IMR-90 (cell line): ENCODE data around the gene PIM1. TPM values are rescaled to one million over a fixed set of nuclear protein-coding genes. Genes with fewer than 3 reads are reported as not detected.

Source experiments
- ATAC-seq: fragments of 200-7000 bp; cut with Tn5 transposase; 2 replicates; pipeline ENCODE4 v1.9.1; 2020; ENCODE audit warnings: low read depth, mild to moderate bottlenecking, moderate library complexity
- BruUV-seq: library from RNA; stranded (reverse); fragments of 400-500 nt; replicated peaks from 2 replicates; lab custom pipeline; 2021; lab: Mats Ljungman, UMichigan
- CTCF ChIA-PET: fragments of 300-600 bp; formaldehyde crosslinking; extraction: SDS; loops from one replicate; lab custom pipeline; 2021; ENCODE audit warnings: antibody characterized with exemption; lab: Yijun Ruan, JAX
- POLR2A ChIA-PET: fragments of 300-600 bp; sonication (Branson Sonifier 250); formaldehyde crosslinking; loops from one replicate; lab custom pipeline; 2022; ENCODE audit warnings: antibody characterized with exemption; ENCODE audit not compliant: unreplicated experiment; lab: Charles Lee
- DNase-seq: peaks from one replicate; pipeline ENCODE4 v3.0.0; 2013
- H2AFZ ChIP-seq: replicated peaks from 2 replicates; pipeline ENCODE3; 2013; ENCODE audit warnings: low read length, mild to moderate bottlenecking; ENCODE audit not compliant: poor library complexity
- H2AK5ac ChIP-seq: 2 replicates; pipeline ENCODE4 v1.6.1; 2013; ENCODE audit warnings: low read depth, low read length, inconsistent platforms
- H2AK9ac ChIP-seq: replicated peaks from 2 replicates; pipeline ENCODE3; 2013; ENCODE audit warnings: mild to moderate bottlenecking, low read depth, low read length, moderate library complexity; ENCODE audit not compliant: poor library complexity
- H2BK120ac ChIP-seq: 2 replicates; pipeline ENCODE4 v1.6.1; 2013; ENCODE audit warnings: low read depth, low read length, inconsistent platforms
- H2BK15ac ChIP-seq: 3 replicates; pipeline ENCODE4 v1.6.1; 2013; ENCODE audit warnings: low read depth, low read length, inconsistent platforms
- H2BK20ac ChIP-seq: 2 replicates; pipeline ENCODE4 v1.6.1; 2013; ENCODE audit warnings: low read depth, mild to moderate bottlenecking, inconsistent platforms, low read length, moderate library complexity
- H2BK5ac ChIP-seq: 2 replicates; pipeline ENCODE4 v1.6.1; 2013; ENCODE audit warnings: mild to moderate bottlenecking, low read depth, low read length, inconsistent platforms; ENCODE audit not compliant: poor library complexity, severe bottlenecking
- H3K14ac ChIP-seq: replicated peaks from 2 replicates; pipeline ENCODE4 v1.6.1; 2013; ENCODE audit warnings: low read depth, low read length, inconsistent platforms
- H3K18ac ChIP-seq: 2 replicates; pipeline ENCODE4 v1.6.1; 2013; ENCODE audit warnings: low read depth, low read length, control low read depth
- H3K23ac ChIP-seq: 2 replicates; pipeline ENCODE4 v1.6.1; 2013; ENCODE audit warnings: low read depth, low read length, inconsistent platforms
- H3K27ac ChIP-seq: 2 replicates; pipeline ENCODE4 v1.5.1; 2013; ENCODE audit warnings: mild to moderate bottlenecking, control low read depth, low read length; ENCODE audit not compliant: insufficient read depth
- H3K27me3 ChIP-seq: 2 replicates; pipeline ENCODE4 v1.6.1; 2013; ENCODE audit warnings: low read length; ENCODE audit not compliant: control insufficient read depth, insufficient read depth
- H3K36me3 ChIP-seq: 2 replicates; pipeline ENCODE4 v1.6.1; 2013; ENCODE audit warnings: low read length, mixed read lengths; ENCODE audit not compliant: control insufficient read depth, insufficient read depth
- H3K4ac ChIP-seq: 2 replicates; pipeline ENCODE4 v1.6.1; 2013; ENCODE audit warnings: low read depth, low read length, inconsistent platforms
- H3K4me1 ChIP-seq: 2 replicates; pipeline ENCODE4 v1.6.1; 2013; ENCODE audit warnings: low read length, mixed read lengths; ENCODE audit not compliant: control insufficient read depth, insufficient read depth
- H3K4me2 ChIP-seq: 2 replicates; pipeline ENCODE4 v1.6.1; 2013; ENCODE audit warnings: low read depth, mild to moderate bottlenecking, control low read depth, low read length, moderate library complexity
- H3K4me3 ChIP-seq: 2 replicates; pipeline ENCODE4 v1.5.1; 2013; ENCODE audit warnings: low read depth, mild to moderate bottlenecking, control low read depth, low read length, moderate library complexity; ENCODE audit not compliant: insufficient read depth
- H3K56ac ChIP-seq: 2 replicates; pipeline ENCODE4 v1.6.1; 2013; ENCODE audit warnings: low read length, inconsistent platforms; ENCODE audit not compliant: insufficient read depth; ENCODE audit errors: extremely low read depth
- H3K79me1 ChIP-seq, 2 experiments: 2 replicates each; pipeline ENCODE4 v1.6.1; 2013; ENCODE audit warnings: low read length in 2 of 2, inconsistent platforms in 1 of 2, low read depth in 1 of 2
- H3K9ac ChIP-seq: 2 replicates; pipeline ENCODE4 v1.6.1; 2013; ENCODE audit warnings: low read depth, low read length, control low read depth
- H3K9me1 ChIP-seq: 2 replicates; pipeline ENCODE4 v1.6.1; 2013; ENCODE audit warnings: low read length, inconsistent platforms; ENCODE audit not compliant: insufficient read depth
- H3K9me3 ChIP-seq: 2 replicates; pipeline ENCODE4 v1.6.1; 2013; ENCODE audit warnings: low read length; ENCODE audit not compliant: control insufficient read depth, insufficient read depth
- H4K20me1 ChIP-seq: 2 replicates; pipeline ENCODE4 v1.6.1; 2013; ENCODE audit warnings: low read length, inconsistent platforms; ENCODE audit not compliant: insufficient read depth
- H4K5ac ChIP-seq: 2 replicates; pipeline ENCODE4 v1.6.1; 2013; ENCODE audit warnings: mild to moderate bottlenecking, low read depth, low read length, control low read depth
- H4K8ac ChIP-seq, 2 experiments: 2 replicates each; pipeline ENCODE4 v1.6.1; 2013; ENCODE audit warnings: low read depth in 2 of 2, low read length in 2 of 2, control low read depth in 1 of 2, inconsistent platforms in 1 of 2
- H4K91ac ChIP-seq: 2 replicates; pipeline ENCODE4 v1.6.1; 2013; ENCODE audit warnings: low read depth, low read length, inconsistent platforms; ENCODE audit not compliant: insufficient read depth
- WGBS, 2 experiments: methylation state at CpG; one replicate each; pipeline versions ENCODE4 v1.1.5 to v1.1.7; 2013; ENCODE audit warnings: missing lambda C conversion rate in 2 of 2; ENCODE audit not compliant: insufficient read length in 1 of 2; ENCODE audit errors: extremely low coverage in 2 of 2; 5-methylcytosine and 5-hydroxymethylcytosine counted together
- dilution Hi-C: fragments of 300-500 bp; cut with HindIII; formaldehyde crosslinking; loops from one replicate; pipeline ENCODE4 v1.14.3; 2018; ENCODE audit warnings: low sequenced_read_pairs; ENCODE audit not compliant: unreplicated experiment
- in situ Hi-C: fragments of 300-500 bp; cut with MboI; formaldehyde crosslinking; loops from 3 replicates; pipeline ENCODE4 v1.14.3; 2019; ENCODE audit warnings: low sequenced_read_pairs, inconsistent platforms, mixed read lengths
- intact Hi-C: fragments of 100-400 bp; cut with micrococcal nuclease; formaldehyde crosslinking; loops from 2 replicates; pipeline ENCODE4 v1.10.0; 2022
- polyA plus RNA-seq, 3 experiments: library from polyadenylated mRNA; depleted of rRNA; stranded (reverse); fragments of >200 nt; gene quantifications; 2 replicates each; pipeline ENCODE4 v1.2.3, GENCODE V29; 2012; ENCODE audit warnings: low replicate concordance in 1 of 3
- total RNA-seq: library from RNA; depleted of rRNA; stranded (reverse); fragments of >200 nt; gene quantifications from 2 replicates; pipeline ENCODE4 v1.2.3, GENCODE V29; 2012
- TF ChIP-seq, protein P1 (sequence below): conservative IDR thresholded peaks from 2 replicates; pipeline ENCODE4 v1.5.1; 2012; ENCODE audit warnings: mild to moderate bottlenecking, low read depth, low read length, improper control_type of control experiment

The PIM1 gene
- total and polyA plus RNA-seq, 2 of the 4 experiments (the other 2 are of a cell fraction) = 7.2 to 18.5 TPM

DNA sequence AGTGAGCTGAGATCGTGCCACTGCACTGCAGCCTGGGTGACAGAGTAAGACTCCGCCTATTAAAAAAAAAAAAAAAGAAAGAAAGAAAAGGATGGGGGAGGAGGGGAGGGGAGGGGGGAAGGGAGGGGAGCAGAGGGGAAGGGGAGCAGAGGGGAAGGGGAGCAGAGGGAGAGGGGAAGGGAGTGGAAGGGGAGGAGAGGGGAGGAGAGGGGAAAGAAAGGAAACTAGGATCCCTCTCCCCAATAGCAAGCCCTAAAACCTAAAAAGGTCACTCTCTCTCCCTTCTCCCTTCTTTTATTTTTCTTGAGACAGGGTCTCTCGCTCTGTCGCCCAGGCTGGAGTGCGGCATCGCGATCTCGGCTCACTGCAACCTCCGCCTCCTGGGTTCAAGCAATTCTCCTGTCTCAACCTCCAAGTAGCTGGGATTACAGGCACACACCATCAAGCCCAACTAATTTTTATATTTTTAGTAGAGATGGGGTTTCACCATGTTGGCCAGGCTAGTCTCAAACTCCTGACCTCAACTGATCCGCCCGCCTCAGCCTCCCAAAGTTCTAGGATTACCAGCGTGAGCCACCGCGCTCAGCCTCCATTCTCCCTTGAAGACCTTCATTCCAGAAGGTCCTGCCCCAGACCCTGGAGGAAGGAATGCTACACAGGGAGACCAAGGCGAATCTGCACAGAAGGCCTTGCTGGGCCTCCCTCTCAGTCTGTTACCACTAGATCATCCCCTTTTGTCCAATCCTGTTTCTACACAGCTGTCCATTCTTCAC lies 45.8 kb upstream of the PIM1 start:
- DNase-seq (no peak), ATAC-seq (no peak)
- in situ Hi-C loops (no loop called here), dilution Hi-C loops (no loop called here), intact Hi-C loops (no loop called here)
- no peak overlapping the region for H2BK120ac ChIP-seq
- no peak overlapping the region for H2BK15ac ChIP-seq
- BruUV-seq = no TSS peak
- no peak overlapping the region for H3K56ac ChIP-seq
- H2AFZ ChIP-seq = no peak overlapping the region
- WGBS, 2 experiments = 94% methylated on average over 10 of the region's 15 CpGs; no CpG with 5 or more reads in 1 of the 2 experiments
- H4K20me1 ChIP-seq = no peaks in the 10 kb centered on the region
- no peak overlapping the region for H3K23ac ChIP-seq
- peak overlapping the region; percentile 44; the same call in 1 of the 2 replicates for H2AK5ac ChIP-seq
- H3K14ac ChIP-seq = no peak overlapping the region
- no peaks in the 10 kb centered on the region for H3K36me3 ChIP-seq
- no peak overlapping the region for H2BK5ac ChIP-seq
- H2BK20ac ChIP-seq = no peak overlapping the region
- H4K5ac ChIP-seq = no peak overlapping the region
- no peak overlapping the region for H3K4me2 ChIP-seq
- H3K27me3 ChIP-seq = no peaks in the 10 kb centered on the region
- H3K79me1 ChIP-seq = no peaks in the 10 kb centered on the region
- H3K27ac ChIP-seq = no peak overlapping the region
- ChIA-PET POLR2A (no interaction called here), CTCF (interaction anchor here (0.6 kb wide), 1 partner anchor 58 kb away, joined by 3 read pairs; no protein-coding TSS in a partner anchor)
- no peak overlapping the region for H3K4me3 ChIP-seq
- no peak overlapping the region for H3K18ac ChIP-seq
- H3K9me3 ChIP-seq = no peaks in the 10 kb centered on the region
- no peaks in the 10 kb centered on the region; the same call in 1 of the 2 replicates for H3K9me1 ChIP-seq
- H3K4ac ChIP-seq = 0 out of 2 replicates have a peak overlapping the region, but pooled peaks have one; percentile 39
- no peak overlapping the region for H2AK9ac ChIP-seq
- peaks cover 10% of the 10 kb centered on the region for H3K4me1 ChIP-seq
- H4K8ac ChIP-seq = no peak overlapping the region
- TF ChIP-seq, protein P1, sequence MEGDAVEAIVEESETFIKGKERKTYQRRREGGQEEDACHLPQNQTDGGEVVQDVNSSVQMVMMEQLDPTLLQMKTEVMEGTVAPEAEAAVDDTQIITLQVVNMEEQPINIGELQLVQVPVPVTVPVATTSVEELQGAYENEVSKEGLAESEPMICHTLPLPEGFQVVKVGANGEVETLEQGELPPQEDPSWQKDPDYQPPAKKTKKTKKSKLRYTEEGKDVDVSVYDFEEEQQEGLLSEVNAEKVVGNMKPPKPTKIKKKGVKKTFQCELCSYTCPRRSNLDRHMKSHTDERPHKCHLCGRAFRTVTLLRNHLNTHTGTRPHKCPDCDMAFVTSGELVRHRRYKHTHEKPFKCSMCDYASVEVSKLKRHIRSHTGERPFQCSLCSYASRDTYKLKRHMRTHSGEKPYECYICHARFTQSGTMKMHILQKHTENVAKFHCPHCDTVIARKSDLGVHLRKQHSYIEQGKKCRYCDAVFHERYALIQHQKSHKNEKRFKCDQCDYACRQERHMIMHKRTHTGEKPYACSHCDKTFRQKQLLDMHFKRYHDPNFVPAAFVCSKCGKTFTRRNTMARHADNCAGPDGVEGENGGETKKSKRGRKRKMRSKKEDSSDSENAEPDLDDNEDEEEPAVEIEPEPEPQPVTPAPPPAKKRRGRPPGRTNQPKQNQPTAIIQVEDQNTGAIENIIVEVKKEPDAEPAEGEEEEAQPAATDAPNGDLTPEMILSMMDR = no peak
- no peak overlapping the region for H4K91ac ChIP-seq
- no peak overlapping the region for H3K9ac ChIP-seq
